Stimulated activated CD8-positive, alpha-beta memory T cell treated with anti-CD3 and anti-CD28 coated beads, Interleukin-15, amount 100 ng/mL, for 1 hour (primary cell): ENCODE results near the gene TINAGL1.

Experiments used
- DNase-seq: peaks from one replicate; pipeline ENCODE4 v3.0.0-alpha.2; 2020; ENCODE audit warnings: low read depth

The TINAGL1 gene

GRCh38 chr1:31627301-31627929 is 51.1 kb downstream of the TINAGL1 start:
- DNase-seq = no peak

GRCh38 chr1:31627930-31628559 is 51.7 kb downstream of the TINAGL1 start:
- DNase-seq = no peak

- no peak for DNase-seq
Measured at GRCh38 chr1:31628931-31629556, 52.7 kb downstream of the TINAGL1 start.

GRCh38 chr1:31632649-31633048 is 56.3 kb downstream of the TINAGL1 start:
- no peak for DNase-seq

GRCh38 chr1:31633117-31633516 is 56.8 kb downstream of the TINAGL1 start:
- no peak for DNase-seq
